NCI-H1436 treated with DMSO at 0.1 percent for 48 hours (cell line): ENCODE data around the gene COMMD1.
"Not testable (repeated sequence)": the region's sequence is repeated elsewhere in the genome, so short reads cannot be mapped to it uniquely, and the experiment has no call there.

Source experiments
- DNase-seq: peaks from one replicate; lab custom pipeline; 2025; lab: John Stamatoyannopoulos, UW

COMMD1 gene

GRCh38 chr2:61924895-61925663, 19.6 kb downstream of the COMMD1 start:
- no peak for DNase-seq

DNA sequence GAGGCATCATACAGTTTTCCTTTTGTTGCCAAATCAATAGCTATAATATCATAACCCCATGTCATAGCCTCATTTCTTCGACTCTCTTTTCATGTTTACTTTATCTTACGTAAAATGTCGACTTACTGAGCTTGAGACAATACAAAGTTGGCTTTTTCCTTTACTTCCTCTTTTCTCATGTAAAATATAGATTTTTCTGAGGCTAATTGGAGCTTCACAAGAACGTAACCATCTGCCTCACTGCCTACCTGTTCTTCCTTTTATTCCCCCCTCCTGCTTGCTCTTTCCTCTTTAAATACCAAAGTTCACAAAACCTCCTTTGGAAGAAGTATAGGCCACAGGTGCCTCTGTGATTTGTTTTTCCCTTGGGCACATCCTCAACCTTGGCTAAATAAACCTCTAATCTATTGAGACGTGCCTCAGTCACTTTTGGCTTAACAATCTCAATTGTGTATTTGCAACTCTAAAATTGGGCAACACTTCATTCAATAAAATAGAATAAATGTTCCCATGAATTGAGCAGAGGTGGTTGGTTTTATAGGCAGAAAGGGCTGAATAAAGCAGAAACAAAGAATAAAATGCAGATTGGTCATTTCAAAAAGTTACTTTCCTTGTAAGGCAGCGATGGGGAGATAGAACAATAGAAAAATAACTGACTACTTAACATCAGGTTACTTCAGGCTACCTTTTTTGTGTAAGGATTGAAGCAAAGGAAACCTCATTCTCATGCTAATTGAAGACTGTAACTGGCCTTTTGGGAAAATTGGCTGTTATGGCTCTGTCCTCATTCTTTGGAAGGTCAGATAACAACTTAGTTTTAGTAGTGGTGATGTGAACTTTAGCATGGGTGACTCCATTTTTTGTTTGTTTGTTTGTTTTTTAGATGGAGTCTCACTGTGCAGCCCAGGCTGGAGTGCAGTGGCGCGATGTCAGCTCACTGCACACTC, 21.3 kb downstream of the COMMD1 start:
- no peak for DNase-seq

DNA sequence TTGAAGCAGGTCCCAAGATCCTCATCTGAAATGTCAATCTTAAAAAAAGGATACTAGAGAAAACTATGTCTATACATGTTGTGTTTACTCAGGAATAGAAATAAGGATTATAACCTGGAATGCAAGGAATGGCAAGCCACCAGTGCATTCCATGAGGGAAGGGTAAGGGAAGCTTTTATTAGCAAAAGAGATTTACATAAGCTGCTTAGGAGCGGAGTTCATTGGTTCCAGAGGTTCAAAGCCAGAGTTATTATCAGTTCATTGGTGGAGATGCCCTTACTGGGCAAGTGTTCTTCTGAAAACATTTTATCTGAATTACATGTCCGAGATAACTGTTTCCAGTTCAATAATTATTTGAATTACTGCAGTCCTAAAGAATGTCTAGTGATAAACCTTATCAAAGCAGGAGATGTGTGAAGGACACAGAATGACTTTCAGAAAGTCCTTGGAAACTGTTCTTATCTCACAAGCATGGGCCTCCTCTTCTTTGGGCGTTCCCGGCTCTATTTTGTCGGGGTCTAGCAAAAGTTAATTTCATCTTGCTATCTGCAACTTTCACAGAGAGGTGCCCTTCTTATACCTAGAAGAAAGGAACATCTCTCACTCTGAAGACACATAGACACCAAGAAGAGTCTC, 23.5 kb downstream of the COMMD1 start:
- no peak for DNase-seq

DNA sequence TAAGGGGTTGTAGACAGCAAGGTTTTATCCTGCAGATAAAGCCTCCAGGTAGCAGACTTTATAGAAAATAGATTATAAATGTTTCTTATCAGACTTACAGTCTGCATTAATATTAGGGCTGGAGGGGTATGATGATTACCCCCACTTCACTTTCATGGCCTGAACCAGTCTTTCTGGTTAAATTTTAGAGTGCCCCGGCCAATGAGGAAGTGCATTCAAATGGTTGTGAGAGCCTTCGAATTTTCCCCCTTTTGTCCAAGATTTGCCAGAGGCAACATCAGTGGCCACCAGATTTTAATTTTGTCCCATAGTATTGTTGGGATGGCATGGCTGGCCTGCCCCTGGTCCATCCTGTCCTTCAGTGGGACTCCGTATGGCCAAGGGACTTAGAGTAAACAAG, 31.6 kb downstream of the COMMD1 start:
- DNase-seq, result no peak

DNA sequence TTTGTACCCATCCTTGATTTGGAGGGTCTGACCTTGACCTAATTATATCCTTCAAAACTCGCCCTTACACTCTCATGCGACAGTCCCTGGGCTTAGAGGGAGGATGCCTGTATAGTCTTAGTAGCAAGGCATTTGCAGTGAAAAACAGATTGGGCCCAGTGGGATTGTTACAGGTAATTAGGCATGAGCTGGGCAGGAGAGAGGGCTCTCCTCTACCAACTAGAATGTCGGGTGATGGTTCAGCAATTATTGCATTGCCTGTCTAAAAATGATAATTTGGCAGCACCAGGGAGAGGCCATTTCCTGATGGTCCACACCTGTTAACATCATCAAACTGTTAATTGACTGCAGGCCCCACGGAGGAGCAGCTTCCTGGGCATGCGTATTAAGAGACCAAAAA, 32.4 kb downstream of the COMMD1 start:
- no peak for DNase-seq

GRCh38 chr2:61938511-61938910, 33.0 kb downstream of the COMMD1 start:
- no peak for DNase-seq

DNA sequence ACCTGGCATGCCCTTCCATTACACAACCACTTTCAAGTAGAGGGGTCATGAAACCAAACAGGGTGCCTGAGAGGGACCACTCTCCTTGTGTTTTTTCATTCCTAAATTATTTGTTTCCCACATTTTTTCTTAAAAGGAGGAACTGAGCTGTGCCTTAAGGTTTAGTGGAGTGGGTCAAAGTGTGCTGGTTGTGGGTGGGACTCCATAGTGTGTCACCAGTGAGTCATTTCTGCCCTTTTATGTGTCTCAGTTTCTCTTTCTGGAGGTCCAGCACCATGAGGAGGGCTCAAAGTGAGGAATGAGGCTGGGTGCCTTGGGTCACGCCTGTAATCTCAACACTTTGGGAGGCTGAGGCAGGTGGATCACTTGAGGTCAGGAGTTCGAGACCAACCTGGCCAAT, 37.8 kb downstream of the COMMD1 start:
- no peak for DNase-seq

- no peak for DNase-seq
Measured at GRCh38 chr2:61946666-61947065, 41.2 kb downstream of the COMMD1 start.

- no peak for DNase-seq
Measured at GRCh38 chr2:61948661-61949457, 43.4 kb downstream of the COMMD1 start.

DNA sequence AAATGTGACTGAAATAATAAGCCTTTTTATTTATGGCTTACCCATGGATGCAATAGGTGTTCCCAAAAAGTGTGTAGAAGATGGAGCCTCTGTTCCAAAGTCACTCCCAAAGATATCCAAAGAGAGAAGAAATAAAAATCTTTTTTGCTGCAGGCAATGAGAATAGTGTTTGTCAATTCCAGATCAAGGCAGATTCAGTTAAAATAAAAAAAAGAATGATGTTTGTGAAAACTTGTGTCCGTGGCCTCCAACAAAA, 43.9 kb downstream of the COMMD1 start:
- DNase-seq, result no peak

GRCh38 chr2:61949714-61950560, 44.5 kb downstream of the COMMD1 start:
- DNase-seq, result no peak

- DNase-seq, result no peak
Measured at GRCh38 chr2:61950571-61951315, 45.3 kb downstream of the COMMD1 start.

GRCh38 chr2:61951881-61952280, 46.4 kb downstream of the COMMD1 start:
- DNase-seq, result no peak

DNA sequence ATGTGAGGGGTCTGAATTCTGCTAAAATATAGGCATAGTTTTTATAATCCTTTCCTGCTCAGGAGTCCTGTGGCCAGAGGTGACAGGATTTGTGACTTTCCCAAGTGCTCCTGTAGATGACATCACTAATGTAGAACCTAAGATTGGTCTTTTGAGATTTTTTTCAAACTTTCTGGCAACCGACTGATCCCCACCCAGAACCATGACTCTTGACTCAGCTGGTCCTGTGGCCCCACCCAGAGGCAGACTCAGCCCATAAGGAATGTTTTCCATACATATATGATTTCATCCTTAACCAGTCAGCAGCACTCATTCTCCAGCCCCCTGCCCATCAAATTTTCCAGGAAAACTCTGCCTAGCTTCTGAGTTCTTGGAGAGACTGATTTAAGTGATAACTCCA, 46.8 kb downstream of the COMMD1 start:
- no peak for DNase-seq

GRCh38 chr2:61954856-61955255, 49.4 kb downstream of the COMMD1 start:
- not testable (repeated sequence) for DNase-seq

GRCh38 chr2:61959381-61960293, 54.2 kb downstream of the COMMD1 start:
- DNase-seq, result no peak

DNA sequence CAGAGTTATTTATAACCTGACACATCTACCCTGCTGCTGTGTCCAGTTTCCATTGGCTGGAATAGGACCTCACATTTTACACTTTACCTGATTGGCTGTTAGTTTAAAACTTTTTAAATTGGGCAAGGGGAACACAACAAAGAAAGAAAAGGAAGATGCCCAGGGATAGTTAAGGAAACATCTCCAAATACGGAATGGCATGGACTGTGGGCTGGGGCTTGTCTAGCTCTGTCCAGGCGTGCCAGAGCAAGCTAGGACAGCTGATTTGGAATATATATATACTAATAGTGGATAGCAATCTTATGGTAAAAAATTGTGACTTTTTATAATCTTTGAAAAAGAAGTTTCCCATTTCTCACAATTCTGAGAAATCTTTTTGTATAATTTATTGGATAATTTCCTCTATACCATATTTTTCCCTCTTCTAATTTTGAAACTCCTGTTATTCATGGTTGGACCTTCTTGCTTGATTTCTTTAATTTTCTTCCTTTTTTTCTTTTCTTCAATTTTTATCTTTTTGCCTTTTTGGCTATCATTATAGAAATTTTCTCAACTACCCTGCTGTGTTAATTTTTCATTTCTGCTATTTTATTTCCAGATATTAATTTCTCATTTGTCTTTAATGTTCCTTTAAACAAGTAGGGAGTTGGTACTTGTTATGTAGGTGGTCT, 55.9 kb downstream of the COMMD1 start:
- DNase-seq, result no peak

DNA sequence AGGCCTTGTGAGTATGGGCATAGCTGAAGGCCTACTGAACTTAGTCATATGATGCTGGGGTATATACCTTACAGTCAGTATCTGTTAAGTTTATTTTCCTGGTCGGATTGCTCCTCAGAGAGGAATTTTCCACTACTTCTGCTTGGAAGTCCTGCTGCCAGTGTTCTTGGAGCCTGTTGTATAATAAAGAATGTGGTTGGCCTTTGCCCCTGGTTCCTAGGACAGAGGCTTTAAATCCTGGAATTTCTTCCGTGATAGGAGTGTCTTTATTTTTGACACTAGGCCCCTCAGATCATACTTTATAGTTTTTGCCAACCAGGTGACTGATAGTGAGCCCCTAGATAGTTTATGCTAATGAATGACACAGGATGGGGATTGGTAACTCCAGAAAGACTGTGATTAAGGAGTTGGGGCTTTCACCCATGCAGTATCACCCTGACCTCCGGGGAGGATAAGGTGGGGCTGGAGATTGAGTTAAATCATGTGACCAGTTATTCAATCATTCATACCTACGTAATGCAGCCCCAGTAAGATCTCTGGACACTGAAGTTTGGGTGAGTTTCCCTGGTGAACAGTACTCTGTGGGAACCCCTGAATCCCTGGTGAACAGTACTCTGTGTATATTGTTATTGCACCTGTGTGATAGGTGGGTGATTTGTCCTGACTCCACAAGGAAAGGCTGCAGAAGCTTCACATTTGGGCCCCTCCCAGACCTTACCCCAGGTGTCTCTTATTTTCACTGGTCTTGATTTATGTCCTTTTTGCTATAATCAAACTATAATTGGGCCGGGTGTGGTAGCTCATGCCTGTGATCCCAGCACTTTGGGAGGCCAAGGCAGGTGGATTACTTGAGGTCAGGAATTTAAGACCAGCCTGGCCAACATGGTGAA, 56.9 kb downstream of the COMMD1 start:
- no peak for DNase-seq
